OCI-LY7 (cell line): Measurements from ENCODE around the gene ABLIM1. TPM values are rescaled to one million over a fixed set of nuclear protein-coding genes. Genes with fewer than 3 reads are reported as not detected.

Experiments
- BruUV-seq: library from RNA; stranded (reverse); fragments of 400-500 nt; replicated peaks from 2 replicates; lab custom pipeline; 2021; lab: Mats Ljungman, UMichigan
- CTCF ChIA-PET: fragments of 300-600 bp; sonication (Branson Sonifier 250); formaldehyde crosslinking; loops from one replicate; lab custom pipeline; 2022; ENCODE audit warnings: antibody characterized with exemption; ENCODE audit not compliant: unreplicated experiment; lab: Charles Lee
- POLR2A ChIA-PET: fragments of 300-600 bp; sonication (Branson Sonifier 250); formaldehyde crosslinking; loops from one replicate; lab custom pipeline; 2022; ENCODE audit warnings: antibody characterized with exemption; lab: Charles Lee
- DNase-seq: peaks from one replicate; pipeline ENCODE4 v3.0.0-alpha.2; 2015; ENCODE audit warnings: low spot score
- H2AFZ ChIP-seq: fragments of 200-600 bp; sonication (generic), shearing (Covaris generic); 2 replicates; pipeline ENCODE4 v1.6.1; 2014; ENCODE audit warnings: mild to moderate bottlenecking, antibody characterized with exemption, low read length, moderate library complexity
- H3K27ac ChIP-seq: fragments of 200-600 bp; sonication (generic); 2 replicates; pipeline ENCODE4 v1.5.1; 2014; ENCODE audit warnings: mixed run types, low read depth, mild to moderate bottlenecking, moderate library complexity, low read length, inconsistent platforms; ENCODE audit not compliant: poor library complexity, severe bottlenecking
- H3K36me3 ChIP-seq: fragments of 200-600 bp; sonication (generic); 2 replicates; pipeline ENCODE4 v1.6.1; 2014; ENCODE audit warnings: mild to moderate bottlenecking, antibody characterized with exemption, low read length, moderate library complexity, mixed read lengths; ENCODE audit not compliant: insufficient read depth
- H3K4me1 ChIP-seq: fragments of 200-600 bp; sonication (generic); 2 replicates; pipeline ENCODE4 v1.5.1; 2014; ENCODE audit warnings: mild to moderate bottlenecking, low read length; ENCODE audit not compliant: insufficient read depth, poor library complexity, severe bottlenecking
- H3K4me2 ChIP-seq: fragments of 200-600 bp; sonication (generic); 2 replicates; pipeline ENCODE4 v1.6.1; 2014; ENCODE audit warnings: mild to moderate bottlenecking, low read length
- H3K4me3 ChIP-seq: fragments of 200-600 bp; sonication (generic); 2 replicates; pipeline ENCODE4 v1.5.1; 2014; ENCODE audit warnings: mild to moderate bottlenecking, low read depth, low read length; ENCODE audit not compliant: poor library complexity, severe bottlenecking
- H3K79me2 ChIP-seq: fragments of 200-600 bp; sonication (generic); 2 replicates; pipeline ENCODE4 v1.6.1; 2016; ENCODE audit warnings: low read depth, mild to moderate bottlenecking, low read length, moderate library complexity, mixed read lengths; ENCODE audit not compliant: insufficient read depth
- H3K9me2 ChIP-seq: fragments of 200-600 bp; sonication (generic); 2 replicates; pipeline ENCODE4 v1.6.1; 2016; ENCODE audit warnings: mild to moderate bottlenecking, low read length, mixed read lengths; ENCODE audit not compliant: insufficient read depth
- H3K9me3 ChIP-seq: fragments of 200-600 bp; sonication (generic); 2 replicates; pipeline ENCODE4 v1.6.1; 2014; ENCODE audit warnings: mild to moderate bottlenecking, mixed run types, low read length, mixed read lengths
- H4K20me1 ChIP-seq: fragments of 200-600 bp; sonication (generic); 2 replicates; pipeline ENCODE4 v1.6.1; 2014; ENCODE audit warnings: mild to moderate bottlenecking, antibody characterized with exemption, low read length, moderate library complexity, mixed read lengths; ENCODE audit not compliant: insufficient read depth
- EZH2phosphoT487 ChIP-seq: fragments of 200-600 bp; sonication (generic); IDR thresholded peaks from 2 replicates; pipeline ENCODE4 v1.6.1; 2018; ENCODE audit warnings: low read depth, borderline replicate concordance, mild to moderate bottlenecking, mixed run types, antibody characterized with exemption, low read length, moderate library complexity, mixed read lengths
- intact Hi-C: fragments of 100-400 bp; cut with micrococcal nuclease; formaldehyde crosslinking; loops from one replicate; pipeline ENCODE4 v1.10.0; 2022; ENCODE audit not compliant: unreplicated experiment
- total RNA-seq, 2 experiments: library from RNA; depleted of rRNA in 1 of 2; stranded (reverse); fragments of >200 nt in 1 of 2; shearing (Covaris generic) in 1 of 2; gene quantifications; 2 replicates each; pipeline ENCODE4 v1.2.3, GENCODE V29; 2014 to 2022
- TF ChIP-seq, protein P1 (sequence below): fragments of 200-600 bp; sonication (generic); conservative IDR thresholded peaks from 2 replicates; pipeline ENCODE4 v1.5.1; 2014; ENCODE audit warnings: mild to moderate bottlenecking, antibody characterized with exemption, low read length, moderate library complexity, mixed read lengths

Gene ABLIM1
- total RNA-seq, 2 experiments from 2014 or later = 94.2 to 268 TPM

DNA sequence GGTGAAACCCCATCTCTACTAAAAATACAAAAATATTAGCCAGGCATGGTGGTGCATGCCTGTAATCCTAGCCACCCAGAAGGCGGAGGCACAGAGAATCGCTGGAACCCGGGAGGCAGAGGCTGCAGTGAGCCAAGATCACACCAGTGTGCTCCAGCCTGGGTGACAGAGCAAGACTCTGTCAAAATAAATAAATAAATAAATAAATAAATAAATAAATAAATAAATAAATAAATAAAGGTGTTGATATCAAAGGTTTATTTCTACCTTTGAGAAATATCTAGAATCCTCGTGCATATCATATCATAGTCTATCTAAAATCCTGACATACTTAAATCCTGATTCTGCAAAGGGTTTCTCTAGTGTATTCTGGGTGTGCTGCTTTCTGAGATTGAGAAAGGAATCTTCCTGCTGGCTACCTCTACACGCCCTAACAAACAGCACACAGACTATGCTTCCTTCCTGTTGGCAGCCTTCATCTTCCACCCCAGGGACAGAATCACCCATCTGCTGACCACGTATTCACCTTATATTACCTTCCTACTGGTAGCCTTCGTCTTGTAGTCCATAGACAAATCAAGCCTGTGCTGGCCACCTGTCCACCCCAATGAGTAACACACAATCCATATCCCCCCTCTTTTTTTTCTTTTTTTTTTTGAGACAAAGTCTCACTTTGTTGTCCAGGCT, 8.7 kb downstream of the ABLIM1 start:
- Histone ChIP-seq H3K9me3 (no peaks in the 10 kb centered on the region), H3K27ac (no peak overlapping the region), H3K4me3 (no peak overlapping the region), H3K4me1 (no peaks in the 10 kb centered on the region), H2AFZ (no peak overlapping the region), H4K20me1 (no peaks in the 10 kb centered on the region), H3K4me2 (no peak overlapping the region), H3K79me2 (no peaks in the 10 kb centered on the region), H3K9me2 (no peaks in the 10 kb centered on the region), H3K36me3 (no peaks in the 10 kb centered on the region)
- POLR2A ChIA-PET = interaction anchor here (0.7 to 1.1 kb wide), 2 partner anchors 12 to 364 kb away, joined by 3 read pairs; no protein-coding TSS in a partner anchor
- DNase-seq = no peak
- TF ChIP-seq, protein P1, sequence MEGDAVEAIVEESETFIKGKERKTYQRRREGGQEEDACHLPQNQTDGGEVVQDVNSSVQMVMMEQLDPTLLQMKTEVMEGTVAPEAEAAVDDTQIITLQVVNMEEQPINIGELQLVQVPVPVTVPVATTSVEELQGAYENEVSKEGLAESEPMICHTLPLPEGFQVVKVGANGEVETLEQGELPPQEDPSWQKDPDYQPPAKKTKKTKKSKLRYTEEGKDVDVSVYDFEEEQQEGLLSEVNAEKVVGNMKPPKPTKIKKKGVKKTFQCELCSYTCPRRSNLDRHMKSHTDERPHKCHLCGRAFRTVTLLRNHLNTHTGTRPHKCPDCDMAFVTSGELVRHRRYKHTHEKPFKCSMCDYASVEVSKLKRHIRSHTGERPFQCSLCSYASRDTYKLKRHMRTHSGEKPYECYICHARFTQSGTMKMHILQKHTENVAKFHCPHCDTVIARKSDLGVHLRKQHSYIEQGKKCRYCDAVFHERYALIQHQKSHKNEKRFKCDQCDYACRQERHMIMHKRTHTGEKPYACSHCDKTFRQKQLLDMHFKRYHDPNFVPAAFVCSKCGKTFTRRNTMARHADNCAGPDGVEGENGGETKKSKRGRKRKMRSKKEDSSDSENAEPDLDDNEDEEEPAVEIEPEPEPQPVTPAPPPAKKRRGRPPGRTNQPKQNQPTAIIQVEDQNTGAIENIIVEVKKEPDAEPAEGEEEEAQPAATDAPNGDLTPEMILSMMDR = no peak
- no peak for TF ChIP-seq EZH2phosphoT487
- CTCF ChIA-PET = no interaction called here
- BruUV-seq = no TSS peak
- intact Hi-C loops = no loop called here

DNA sequence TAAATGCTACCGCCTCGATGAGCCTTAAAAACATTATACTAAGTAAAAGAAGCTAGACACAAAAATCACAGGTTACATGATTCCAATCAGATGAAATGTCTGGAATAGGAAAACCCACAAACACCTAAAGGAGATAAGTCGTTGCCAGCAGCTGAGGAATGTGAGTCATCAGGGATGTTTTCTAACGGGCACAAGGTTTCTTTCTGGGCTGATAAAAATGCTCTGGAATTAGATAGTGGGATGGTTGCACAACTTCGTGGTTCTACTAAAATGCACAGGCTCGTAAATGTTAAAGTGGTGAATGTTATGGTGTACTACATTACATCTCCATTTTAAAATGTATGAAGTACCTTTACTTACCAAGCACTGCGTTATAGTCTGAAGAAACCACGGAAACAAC, 9.7 kb downstream of the ABLIM1 start:
- H3K27ac ChIP-seq = no peak overlapping the region
- no peak overlapping the region for H2AFZ ChIP-seq
- TF ChIP-seq EZH2phosphoT487 = no peak
- TF ChIP-seq, protein P1 = no peak
- no peaks in the 10 kb centered on the region for H3K79me2 ChIP-seq
- BruUV-seq = no TSS peak
- no peaks in the 10 kb centered on the region for H3K9me3 ChIP-seq
- intact Hi-C loops = no loop called here
- H3K4me1 ChIP-seq = no peaks in the 10 kb centered on the region
- no peaks in the 10 kb centered on the region for H3K9me2 ChIP-seq
- POLR2A ChIA-PET = interaction anchor here (1.1 kb wide), 1 partner anchor 13 kb away, joined by 3 read pairs; no protein-coding TSS in a partner anchor
- no peaks in the 10 kb centered on the region for H3K36me3 ChIP-seq
- no peak for DNase-seq
- CTCF ChIA-PET = no interaction called here
- no peak overlapping the region for H3K4me3 ChIP-seq
- no peak overlapping the region for H3K4me2 ChIP-seq
- no peaks in the 10 kb centered on the region for H4K20me1 ChIP-seq

DNA sequence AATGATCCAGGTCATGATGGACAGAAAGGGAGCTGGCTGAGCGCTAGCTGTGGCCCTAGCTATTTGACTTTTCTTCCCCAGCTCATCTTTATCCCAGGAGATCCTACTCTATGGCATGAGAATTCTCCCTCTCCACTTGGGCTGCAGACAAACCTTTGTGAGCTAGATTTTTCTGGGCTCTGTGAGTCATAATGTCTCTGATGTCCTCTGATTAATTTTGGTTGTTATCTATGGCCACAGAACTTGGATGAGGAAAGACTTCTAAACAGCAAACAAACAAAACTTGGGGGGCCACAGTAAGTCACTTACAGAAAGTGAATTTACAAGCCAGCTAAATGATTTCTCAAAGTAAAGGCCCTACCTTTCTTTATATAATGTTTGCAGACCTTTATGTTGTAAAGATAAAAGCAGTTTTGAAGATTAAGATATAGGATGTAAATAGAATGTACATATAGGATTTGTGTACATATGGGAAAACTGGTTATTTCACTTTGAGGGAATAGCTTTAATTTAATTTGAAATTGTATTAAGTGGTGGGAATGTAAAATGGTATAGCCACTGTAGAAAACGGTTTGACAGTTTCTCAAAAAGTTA, 10.4 kb downstream of the ABLIM1 start:
- no TSS peak for BruUV-seq
- H3K36me3 ChIP-seq = no peaks in the 10 kb centered on the region
- intact Hi-C loops = no loop called here
- no peaks in the 10 kb centered on the region for H3K9me2 ChIP-seq
- no peaks in the 10 kb centered on the region for H4K20me1 ChIP-seq
- H2AFZ ChIP-seq = no peak overlapping the region
- no peaks in the 10 kb centered on the region for H3K4me1 ChIP-seq
- no peak overlapping the region for H3K4me2 ChIP-seq
- no peak overlapping the region for H3K27ac ChIP-seq
- H3K9me3 ChIP-seq = no peaks in the 10 kb centered on the region
- ChIA-PET CTCF (no interaction called here), POLR2A (interaction anchor here (0.6 kb wide), 1 partner anchor 228 kb away, joined by 3 read pairs; no protein-coding TSS in a partner anchor)
- no peaks in the 10 kb centered on the region for H3K79me2 ChIP-seq
- no peak overlapping the region for H3K4me3 ChIP-seq
- DNase-seq = no peak
- TF ChIP-seq, protein P1 = no peak
- no peak for TF ChIP-seq EZH2phosphoT487
